Measurements from ENCODE around the gene FEM1A. TPM values are rescaled to one million over a fixed set of nuclear protein-coding genes. Genes with fewer than 3 reads are reported as not detected.

The FEM1A gene
- total and polyA plus RNA-seq, 9 of the 15 experiments (the other 6 are each of a cell fraction or from before 2014, with no cell fraction given) = 0.08 to 19.0 (median 6.8) TPM

DNA sequence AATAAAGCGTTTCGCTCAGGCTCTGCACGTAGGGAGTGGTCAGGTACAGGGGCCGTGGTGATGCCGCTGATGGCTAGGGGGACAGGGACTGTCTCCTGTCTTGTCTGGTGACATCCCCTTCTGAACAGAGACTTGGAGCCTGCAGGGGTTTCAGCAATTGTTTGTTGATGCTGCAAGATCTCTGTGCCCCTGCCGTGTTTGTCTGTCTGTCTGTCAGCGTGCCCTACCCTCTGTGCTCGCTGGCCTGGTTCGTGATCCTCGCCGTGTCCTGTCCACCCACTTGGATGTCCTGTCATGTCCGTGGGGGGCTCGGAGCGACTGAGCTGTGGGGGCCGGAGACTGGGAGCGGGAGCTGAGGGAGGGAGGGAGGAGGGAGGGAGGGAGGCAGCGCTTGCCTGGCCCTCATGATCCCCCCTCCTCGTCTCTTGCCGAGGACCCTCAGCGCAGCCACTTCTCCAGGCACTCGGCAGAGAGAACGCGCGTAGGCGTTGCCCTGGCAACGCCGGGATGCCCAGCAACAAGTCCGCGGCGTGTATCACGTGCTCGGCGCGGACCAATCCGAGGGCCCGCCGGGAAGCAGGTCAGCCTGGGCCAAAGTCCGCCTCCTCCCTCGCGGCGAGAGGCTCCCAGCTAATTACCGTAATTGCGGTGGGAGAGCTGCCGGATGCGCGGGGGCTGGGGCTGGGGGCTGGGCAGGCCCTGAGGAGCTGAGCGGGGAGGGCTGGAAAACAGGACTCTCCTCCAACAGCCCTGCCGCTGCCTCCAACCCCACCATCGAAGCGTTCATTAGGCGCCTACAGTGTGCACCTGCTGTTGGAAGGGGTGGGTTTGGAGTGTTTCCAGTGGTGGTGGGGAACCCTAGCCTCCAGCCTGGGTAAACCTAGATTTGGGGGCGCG, 31.9 kb upstream of the FEM1A start (continued):
- TF ChIP-seq, protein P1, sequence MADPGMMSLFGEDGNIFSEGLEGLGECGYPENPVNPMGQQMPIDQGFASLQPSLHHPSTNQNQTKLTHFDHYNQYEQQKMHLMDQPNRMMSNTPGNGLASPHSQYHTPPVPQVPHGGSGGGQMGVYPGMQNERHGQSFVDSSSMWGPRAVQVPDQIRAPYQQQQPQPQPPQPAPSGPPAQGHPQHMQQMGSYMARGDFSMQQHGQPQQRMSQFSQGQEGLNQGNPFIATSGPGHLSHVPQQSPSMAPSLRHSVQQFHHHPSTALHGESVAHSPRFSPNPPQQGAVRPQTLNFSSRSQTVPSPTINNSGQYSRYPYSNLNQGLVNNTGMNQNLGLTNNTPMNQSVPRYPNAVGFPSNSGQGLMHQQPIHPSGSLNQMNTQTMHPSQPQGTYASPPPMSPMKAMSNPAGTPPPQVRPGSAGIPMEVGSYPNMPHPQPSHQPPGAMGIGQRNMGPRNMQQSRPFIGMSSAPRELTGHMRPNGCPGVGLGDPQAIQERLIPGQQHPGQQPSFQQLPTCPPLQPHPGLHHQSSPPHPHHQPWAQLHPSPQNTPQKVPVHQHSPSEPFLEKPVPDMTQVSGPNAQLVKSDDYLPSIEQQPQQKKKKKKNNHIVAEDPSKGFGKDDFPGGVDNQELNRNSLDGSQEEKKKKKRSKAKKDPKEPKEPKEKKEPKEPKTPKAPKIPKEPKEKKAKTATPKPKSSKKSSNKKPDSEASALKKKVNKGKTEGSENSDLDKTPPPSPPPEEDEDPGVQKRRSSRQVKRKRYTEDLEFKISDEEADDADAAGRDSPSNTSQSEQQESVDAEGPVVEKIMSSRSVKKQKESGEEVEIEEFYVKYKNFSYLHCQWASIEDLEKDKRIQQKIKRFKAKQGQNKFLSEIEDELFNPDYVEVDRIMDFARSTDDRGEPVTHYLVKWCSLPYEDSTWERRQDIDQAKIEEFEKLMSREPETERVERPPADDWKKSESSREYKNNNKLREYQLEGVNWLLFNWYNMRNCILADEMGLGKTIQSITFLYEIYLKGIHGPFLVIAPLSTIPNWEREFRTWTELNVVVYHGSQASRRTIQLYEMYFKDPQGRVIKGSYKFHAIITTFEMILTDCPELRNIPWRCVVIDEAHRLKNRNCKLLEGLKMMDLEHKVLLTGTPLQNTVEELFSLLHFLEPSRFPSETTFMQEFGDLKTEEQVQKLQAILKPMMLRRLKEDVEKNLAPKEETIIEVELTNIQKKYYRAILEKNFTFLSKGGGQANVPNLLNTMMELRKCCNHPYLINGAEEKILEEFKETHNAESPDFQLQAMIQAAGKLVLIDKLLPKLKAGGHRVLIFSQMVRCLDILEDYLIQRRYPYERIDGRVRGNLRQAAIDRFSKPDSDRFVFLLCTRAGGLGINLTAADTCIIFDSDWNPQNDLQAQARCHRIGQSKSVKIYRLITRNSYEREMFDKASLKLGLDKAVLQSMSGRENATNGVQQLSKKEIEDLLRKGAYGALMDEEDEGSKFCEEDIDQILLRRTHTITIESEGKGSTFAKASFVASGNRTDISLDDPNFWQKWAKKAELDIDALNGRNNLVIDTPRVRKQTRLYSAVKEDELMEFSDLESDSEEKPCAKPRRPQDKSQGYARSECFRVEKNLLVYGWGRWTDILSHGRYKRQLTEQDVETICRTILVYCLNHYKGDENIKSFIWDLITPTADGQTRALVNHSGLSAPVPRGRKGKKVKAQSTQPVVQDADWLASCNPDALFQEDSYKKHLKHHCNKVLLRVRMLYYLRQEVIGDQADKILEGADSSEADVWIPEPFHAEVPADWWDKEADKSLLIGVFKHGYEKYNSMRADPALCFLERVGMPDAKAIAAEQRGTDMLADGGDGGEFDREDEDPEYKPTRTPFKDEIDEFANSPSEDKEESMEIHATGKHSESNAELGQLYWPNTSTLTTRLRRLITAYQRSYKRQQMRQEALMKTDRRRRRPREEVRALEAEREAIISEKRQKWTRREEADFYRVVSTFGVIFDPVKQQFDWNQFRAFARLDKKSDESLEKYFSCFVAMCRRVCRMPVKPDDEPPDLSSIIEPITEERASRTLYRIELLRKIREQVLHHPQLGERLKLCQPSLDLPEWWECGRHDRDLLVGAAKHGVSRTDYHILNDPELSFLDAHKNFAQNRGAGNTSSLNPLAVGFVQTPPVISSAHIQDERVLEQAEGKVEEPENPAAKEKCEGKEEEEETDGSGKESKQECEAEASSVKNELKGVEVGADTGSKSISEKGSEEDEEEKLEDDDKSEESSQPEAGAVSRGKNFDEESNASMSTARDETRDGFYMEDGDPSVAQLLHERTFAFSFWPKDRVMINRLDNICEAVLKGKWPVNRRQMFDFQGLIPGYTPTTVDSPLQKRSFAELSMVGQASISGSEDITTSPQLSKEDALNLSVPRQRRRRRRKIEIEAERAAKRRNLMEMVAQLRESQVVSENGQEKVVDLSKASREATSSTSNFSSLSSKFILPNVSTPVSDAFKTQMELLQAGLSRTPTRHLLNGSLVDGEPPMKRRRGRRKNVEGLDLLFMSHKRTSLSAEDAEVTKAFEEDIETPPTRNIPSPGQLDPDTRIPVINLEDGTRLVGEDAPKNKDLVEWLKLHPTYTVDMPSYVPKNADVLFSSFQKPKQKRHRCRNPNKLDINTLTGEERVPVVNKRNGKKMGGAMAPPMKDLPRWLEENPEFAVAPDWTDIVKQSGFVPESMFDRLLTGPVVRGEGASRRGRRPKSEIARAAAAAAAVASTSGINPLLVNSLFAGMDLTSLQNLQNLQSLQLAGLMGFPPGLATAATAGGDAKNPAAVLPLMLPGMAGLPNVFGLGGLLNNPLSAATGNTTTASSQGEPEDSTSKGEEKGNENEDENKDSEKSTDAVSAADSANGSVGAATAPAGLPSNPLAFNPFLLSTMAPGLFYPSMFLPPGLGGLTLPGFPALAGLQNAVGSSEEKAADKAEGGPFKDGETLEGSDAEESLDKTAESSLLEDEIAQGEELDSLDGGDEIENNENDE (IDR thresholded peaks at IDR 0.05; ENCODE audit: low read depth, low read length) = peak; percentile 98
- TF ChIP-seq, protein P2, sequence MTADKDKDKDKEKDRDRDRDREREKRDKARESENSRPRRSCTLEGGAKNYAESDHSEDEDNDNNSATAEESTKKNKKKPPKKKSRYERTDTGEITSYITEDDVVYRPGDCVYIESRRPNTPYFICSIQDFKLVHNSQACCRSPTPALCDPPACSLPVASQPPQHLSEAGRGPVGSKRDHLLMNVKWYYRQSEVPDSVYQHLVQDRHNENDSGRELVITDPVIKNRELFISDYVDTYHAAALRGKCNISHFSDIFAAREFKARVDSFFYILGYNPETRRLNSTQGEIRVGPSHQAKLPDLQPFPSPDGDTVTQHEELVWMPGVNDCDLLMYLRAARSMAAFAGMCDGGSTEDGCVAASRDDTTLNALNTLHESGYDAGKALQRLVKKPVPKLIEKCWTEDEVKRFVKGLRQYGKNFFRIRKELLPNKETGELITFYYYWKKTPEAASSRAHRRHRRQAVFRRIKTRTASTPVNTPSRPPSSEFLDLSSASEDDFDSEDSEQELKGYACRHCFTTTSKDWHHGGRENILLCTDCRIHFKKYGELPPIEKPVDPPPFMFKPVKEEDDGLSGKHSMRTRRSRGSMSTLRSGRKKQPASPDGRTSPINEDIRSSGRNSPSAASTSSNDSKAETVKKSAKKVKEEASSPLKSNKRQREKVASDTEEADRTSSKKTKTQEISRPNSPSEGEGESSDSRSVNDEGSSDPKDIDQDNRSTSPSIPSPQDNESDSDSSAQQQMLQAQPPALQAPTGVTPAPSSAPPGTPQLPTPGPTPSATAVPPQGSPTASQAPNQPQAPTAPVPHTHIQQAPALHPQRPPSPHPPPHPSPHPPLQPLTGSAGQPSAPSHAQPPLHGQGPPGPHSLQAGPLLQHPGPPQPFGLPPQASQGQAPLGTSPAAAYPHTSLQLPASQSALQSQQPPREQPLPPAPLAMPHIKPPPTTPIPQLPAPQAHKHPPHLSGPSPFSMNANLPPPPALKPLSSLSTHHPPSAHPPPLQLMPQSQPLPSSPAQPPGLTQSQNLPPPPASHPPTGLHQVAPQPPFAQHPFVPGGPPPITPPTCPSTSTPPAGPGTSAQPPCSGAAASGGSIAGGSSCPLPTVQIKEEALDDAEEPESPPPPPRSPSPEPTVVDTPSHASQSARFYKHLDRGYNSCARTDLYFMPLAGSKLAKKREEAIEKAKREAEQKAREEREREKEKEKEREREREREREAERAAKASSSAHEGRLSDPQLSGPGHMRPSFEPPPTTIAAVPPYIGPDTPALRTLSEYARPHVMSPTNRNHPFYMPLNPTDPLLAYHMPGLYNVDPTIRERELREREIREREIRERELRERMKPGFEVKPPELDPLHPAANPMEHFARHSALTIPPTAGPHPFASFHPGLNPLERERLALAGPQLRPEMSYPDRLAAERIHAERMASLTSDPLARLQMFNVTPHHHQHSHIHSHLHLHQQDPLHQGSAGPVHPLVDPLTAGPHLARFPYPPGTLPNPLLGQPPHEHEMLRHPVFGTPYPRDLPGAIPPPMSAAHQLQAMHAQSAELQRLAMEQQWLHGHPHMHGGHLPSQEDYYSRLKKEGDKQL (CRISPR knock-in tag; IDR thresholded peaks at IDR 0.05; ENCODE audit: borderline replicate concordance) = no peak
- TF ChIP-seq, protein P3, sequence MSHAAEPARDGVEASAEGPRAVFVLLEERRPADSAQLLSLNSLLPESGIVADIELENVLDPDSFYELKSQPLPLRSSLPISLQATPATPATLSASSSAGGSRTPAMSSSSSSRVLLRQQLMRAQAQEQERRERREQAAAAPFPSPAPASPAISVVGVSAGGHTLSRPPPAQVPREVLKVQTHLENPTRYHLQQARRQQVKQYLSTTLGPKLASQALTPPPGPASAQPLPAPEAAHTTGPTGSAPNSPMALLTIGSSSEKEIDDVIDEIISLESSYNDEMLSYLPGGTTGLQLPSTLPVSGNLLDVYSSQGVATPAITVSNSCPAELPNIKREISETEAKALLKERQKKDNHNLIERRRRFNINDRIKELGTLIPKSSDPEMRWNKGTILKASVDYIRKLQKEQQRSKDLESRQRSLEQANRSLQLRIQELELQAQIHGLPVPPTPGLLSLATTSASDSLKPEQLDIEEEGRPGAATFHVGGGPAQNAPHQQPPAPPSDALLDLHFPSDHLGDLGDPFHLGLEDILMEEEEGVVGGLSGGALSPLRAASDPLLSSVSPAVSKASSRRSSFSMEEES (CRISPR knock-in tag; IDR thresholded peaks at IDR 0.05) = peak; percentile 82
- TF ChIP-seq ZNF79 (CRISPR knock-in tag; IDR thresholded peaks at IDR 0.05; ENCODE audit: low read depth) (no peak), FOXJ3 (CRISPR knock-in tag; IDR thresholded peaks at IDR 0.05) (peak; percentile 55; the same call in 1 of the 2 replicates)
